ENCODE results near the gene POLRMT. TPM values are rescaled to one million over a fixed set of nuclear protein-coding genes. Genes with fewer than 3 reads are reported as not detected.
A peak's percentile ranks its signal among the peaks of the same experiment; 100 is the strongest.

Gene POLRMT
- total RNA-seq, 1 donor from 2014 or later = 35.5 TPM

DNA sequence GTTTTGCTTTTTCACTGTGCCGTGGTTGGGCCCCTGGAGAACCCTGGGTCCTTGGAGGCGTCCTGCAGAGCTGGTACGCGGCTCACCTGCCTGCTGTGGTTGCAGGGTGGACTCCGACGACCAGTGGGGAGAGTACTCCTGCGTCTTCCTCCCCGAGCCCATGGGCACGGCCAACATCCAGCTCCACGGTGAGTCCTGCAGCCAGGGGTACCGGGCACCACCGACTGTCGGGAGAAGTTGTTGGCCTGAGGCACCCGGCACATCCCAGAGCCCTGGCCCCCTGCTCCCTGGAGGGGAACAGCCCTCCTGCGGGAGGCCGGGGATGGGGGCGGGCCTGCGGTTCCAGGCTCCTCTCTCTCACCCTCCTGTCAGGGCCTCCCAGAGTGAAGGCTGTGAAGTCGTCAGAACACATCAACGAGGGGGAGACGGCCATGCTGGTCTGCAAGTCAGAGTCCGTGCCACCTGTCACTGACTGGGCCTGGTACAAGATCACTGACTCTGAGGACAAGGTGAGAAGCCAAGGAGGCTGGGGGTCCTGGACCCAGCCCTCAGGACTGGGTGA lies 53.0 kb downstream of the POLRMT start:
- no peak overlapping the region for H3K4me3 Mint-ChIP-seq (ENCODE audit: unreplicated experiment)
- H3K27me3 Mint-ChIP-seq (ENCODE audit: low read depth) = no peaks in the 10 kb centered on the region
- no peak overlapping the region for H3K27ac Mint-ChIP-seq (ENCODE audit: unreplicated experiment)
- peak; percentile 93 for DNase-seq (ENCODE audit: low spot score)
- TF ChIP-seq CTCF (IDR thresholded peaks at IDR 0.05) = no peak
- no peaks in the 10 kb centered on the region for H3K9me3 Mint-ChIP-seq (ENCODE audit: low read depth)
- H3K4me1 Mint-ChIP-seq (ENCODE audit: low read depth) = peaks cover 18% of the 10 kb centered on the region
- no peaks in the 10 kb centered on the region for H3K36me3 Mint-ChIP-seq (ENCODE audit: low read depth)

DNA sequence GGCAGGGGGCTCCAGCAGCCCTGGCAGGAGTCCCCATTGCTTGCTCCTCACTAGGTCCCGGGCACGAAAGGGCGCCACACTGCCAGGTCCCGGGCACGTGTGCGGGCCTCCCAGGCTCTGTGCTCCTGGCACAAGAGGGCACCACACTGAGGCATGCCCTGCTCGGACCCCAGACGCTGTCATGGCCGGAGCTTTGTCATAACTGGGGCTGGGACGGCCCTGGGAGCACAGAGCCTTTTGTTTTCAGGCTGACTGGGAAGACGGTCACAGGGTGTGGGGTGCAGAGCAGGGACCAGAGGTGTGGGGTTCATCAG lies 53.5 kb downstream of the POLRMT start:
- Mint-ChIP-seq H3K4me1 (ENCODE audit: low read depth) (peaks cover 23% of the 10 kb centered on the region), H3K36me3 (ENCODE audit: low read depth) (no peaks in the 10 kb centered on the region), H3K27me3 (ENCODE audit: low read depth) (no peaks in the 10 kb centered on the region), H3K9me3 (ENCODE audit: low read depth) (no peaks in the 10 kb centered on the region), H3K4me3 (ENCODE audit: unreplicated experiment) (no peak overlapping the region), H3K27ac (ENCODE audit: unreplicated experiment) (no peak overlapping the region)
- no peak for TF ChIP-seq CTCF (IDR thresholded peaks at IDR 0.05)
- DNase-seq (ENCODE audit: low spot score) = no peak

- no peaks in the 10 kb centered on the region for H3K27me3 Mint-ChIP-seq (ENCODE audit: low read depth)
- H3K4me3 Mint-ChIP-seq (ENCODE audit: unreplicated experiment) = no peak overlapping the region
- no peak overlapping the region for H3K27ac Mint-ChIP-seq (ENCODE audit: unreplicated experiment)
- no peak for TF ChIP-seq CTCF (IDR thresholded peaks at IDR 0.05)
- no peaks in the 10 kb centered on the region for H3K9me3 Mint-ChIP-seq (ENCODE audit: low read depth)
- peak; percentile 81 for DNase-seq (ENCODE audit: low spot score)
- H3K36me3 Mint-ChIP-seq (ENCODE audit: low read depth) = no peaks in the 10 kb centered on the region
- H3K4me1 Mint-ChIP-seq (ENCODE audit: low read depth) = peaks cover 28% of the 10 kb centered on the region
Measured at GRCh38 chr19:579111-579841, 54.1 kb downstream of the POLRMT start.

DNA sequence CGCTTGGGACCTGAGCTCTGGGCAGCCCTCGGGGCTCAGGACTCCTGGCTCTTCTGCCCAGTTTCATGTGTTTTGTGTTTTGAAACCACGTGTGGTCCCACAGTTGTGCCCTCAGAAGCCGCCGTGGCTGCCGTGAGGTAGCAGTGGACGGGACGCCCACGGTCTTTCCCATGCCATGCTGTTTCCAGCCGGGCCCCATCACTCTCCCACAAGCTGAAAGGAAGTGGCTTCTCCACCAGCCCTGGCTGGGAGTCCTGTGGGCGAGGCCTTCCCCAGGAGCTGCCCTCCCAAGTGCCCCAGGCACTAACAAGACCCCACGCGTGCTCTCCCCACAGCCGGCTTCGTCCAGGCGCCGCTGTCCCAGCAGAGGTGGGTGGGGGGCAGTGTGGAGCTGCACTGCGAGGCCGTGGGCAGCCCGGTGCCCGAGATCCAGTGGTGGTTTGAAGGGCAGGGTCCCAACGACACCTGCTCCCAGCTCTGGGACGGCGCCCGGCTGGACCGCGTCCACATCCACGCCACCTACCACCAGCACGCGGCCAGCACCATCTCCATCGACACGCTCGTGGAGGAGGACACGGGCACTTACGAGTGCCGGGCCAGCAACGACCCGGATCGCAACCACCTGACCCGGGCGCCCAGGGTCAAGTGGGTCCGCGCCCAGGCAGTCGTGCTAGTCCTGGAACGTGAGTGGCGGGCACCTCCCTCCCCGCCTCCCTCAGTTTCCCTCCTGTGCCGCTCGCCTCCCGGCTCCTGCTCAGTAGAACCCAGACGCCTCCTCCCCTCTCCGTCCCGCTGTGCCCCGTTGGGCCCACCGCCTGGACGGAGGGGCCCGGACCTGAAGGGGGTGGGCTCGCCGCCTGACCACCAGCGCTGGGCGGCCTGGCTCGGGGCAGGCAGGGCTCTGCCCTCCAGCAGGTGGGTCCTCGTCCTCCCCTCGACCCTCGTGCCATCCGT lies 55.6 kb downstream of the POLRMT start:
- H3K27me3 Mint-ChIP-seq (ENCODE audit: low read depth) = no peaks in the 10 kb centered on the region

More for the DNA sequence above, 55.6 kb downstream of the POLRMT start:
- peaks cover 38% of the 10 kb centered on the region for H3K4me1 Mint-ChIP-seq (ENCODE audit: low read depth)
- H3K4me3 Mint-ChIP-seq (ENCODE audit: unreplicated experiment) = no peak overlapping the region
- peak overlapping the region; percentile 54 for H3K27ac Mint-ChIP-seq (ENCODE audit: unreplicated experiment)
- no peaks in the 10 kb centered on the region for H3K36me3 Mint-ChIP-seq (ENCODE audit: low read depth)
- DNase-seq (ENCODE audit: low spot score) = no peak
- no peaks in the 10 kb centered on the region for H3K9me3 Mint-ChIP-seq (ENCODE audit: low read depth)
- TF ChIP-seq CTCF (IDR thresholded peaks at IDR 0.05) = peak; percentile 9

Data from chondrocyte (in vitro differentiated cells).